NOMO-1 treated with dmso at 0.1 percent for 144 hours (cell line): ENCODE results near the gene MTMR8.
"Not testable (repeated sequence)": the region's sequence is repeated elsewhere in the genome, so short reads cannot be mapped to it uniquely, and the experiment has no call there.

Experiments
- DNase-seq: peaks from one replicate; lab custom pipeline; 2025; ENCODE audit not compliant: unreplicated experiment; lab: John Stamatoyannopoulos, UW

The MTMR8 gene

DNA sequence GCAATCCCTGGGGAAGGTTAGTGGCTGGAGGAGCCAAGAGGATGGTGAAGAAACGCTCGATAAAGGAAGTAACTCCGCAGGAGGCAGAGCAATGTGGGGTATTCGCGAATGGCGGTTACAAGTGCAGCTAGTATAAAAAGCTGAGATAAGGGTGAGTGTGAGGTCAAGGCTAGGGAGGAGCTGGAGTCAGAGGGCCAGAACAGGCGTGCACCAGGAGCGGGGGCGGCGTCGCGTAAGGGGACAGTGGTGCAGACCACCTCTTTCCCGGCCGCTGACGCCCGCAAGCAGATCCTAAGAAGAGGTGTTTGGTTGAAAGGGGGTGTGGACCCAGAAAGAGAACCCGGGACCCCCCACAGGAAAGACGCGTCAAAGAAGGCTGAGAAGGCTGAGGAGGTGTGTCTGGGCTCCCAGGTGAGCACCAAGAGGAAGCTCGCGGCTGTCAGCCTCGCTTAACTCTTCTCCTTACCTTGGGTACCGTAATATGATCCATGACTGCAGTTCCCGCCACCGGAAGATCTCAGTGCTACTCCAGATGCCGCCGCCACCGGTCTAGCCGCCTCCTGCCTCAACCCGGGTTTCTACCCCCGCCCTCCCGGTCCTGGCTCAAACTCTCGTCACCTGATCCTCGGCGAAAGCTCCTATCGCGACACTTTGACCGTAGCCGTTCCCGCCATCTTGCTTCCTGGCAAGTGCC is at the start of gene MTMR8:
MTMR8 (minus strand) TSS at position 579 of the 694 bp plus-strand sequence; CDS start at position 490, 89 bp downstream.
- DNase-seq: peak; percentile 49

DNA sequence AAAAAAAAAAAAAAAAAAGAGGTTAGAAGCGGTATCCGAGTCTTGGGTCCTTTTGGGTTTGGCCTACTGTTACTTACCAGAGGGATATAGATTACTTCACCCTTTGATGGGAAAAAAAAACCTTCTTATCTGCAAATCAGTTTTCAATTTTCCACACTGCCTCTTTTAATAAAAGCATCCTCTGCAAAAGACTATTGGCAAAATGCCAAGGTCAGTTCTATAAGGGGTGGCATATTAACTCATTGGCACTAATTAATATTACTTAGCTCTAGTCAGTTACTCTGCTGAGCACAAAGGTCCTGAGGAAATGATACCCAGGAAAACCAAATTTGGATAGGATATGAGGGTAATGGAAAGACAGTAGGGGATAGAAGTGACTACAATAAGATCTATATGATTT is 44.3 kb upstream of the MTMR8 start:
- DNase-seq: no peak

DNA sequence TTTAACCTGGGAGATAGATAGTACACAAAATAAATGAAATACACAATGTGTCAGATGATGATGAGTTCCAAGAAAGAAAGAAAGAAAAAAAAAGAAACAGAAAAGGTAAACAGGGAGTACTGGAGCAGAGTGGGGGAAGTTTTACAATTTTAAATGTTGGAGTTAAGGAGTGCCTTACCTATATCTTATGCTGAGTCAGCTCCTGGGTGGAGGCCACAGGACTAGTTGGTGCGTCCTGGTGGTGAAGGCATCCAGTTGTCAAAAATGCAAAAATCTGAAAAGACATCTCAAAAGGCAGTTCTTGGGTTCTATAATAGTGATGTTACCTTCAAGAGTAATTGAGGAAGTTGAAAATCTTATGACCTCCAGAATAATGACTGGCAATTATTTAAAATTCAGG is 42.4 kb upstream of the MTMR8 start:
- no peak for DNase-seq

DNA sequence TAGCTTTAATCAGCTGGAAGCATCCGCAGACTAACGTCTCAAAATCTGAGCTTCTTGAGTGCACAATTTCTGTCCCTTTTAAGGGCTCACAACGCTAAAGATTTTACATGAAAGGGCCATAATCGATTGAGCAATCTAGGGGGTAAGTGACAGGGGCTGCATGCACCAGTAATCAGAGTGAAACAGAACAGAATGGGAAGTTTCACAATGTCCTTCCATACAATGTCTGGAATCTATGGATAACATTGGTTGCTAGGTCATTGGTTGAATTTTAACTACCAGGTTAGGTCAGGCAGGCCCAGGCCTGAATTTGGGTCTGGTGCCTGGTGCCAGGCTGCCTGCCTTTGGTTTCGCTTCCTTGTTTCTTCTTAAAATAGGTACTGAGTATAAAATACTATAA is 42.0 kb upstream of the MTMR8 start:
- peak; percentile 58 for DNase-seq

DNA sequence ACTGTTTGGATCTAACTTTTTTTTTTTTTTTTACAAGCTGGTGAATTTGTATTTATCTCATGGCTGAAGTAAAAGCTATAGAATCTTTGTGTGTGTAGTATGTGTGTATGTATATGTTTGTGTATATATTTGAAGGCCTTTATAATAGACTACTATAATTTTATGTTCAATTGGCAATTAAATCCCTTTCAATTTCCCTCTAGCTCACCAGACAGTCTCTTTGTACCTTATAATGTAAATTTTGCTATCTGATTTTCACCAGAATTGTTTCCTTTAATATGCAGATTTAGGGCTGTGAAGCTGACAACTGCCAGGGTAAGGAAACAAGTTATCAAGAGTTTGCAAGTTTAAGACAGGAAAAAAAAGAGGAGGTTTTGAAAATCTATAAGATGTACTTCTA is 33.1 kb upstream of the MTMR8 start:
- DNase-seq: no peak

DNA sequence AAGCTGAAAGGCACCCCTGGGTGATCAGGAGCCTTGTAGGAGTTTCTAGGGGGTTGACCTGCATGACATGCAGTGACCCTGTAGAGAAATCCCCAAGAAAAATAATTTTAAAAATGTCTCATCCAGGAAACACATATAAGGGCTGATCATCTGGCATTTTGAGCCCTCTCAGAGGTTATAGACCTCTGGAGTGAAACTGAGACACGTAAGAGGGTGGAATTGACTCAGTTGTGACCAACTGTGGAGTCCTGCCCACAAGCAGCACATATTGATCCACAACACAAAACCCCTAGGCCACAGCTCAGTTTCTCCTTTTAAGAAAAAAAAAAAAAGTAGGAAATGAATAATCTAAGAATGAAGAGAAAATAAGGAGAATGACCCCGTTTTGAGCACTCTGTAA is 32.5 kb upstream of the MTMR8 start:
- DNase-seq: no peak

DNA sequence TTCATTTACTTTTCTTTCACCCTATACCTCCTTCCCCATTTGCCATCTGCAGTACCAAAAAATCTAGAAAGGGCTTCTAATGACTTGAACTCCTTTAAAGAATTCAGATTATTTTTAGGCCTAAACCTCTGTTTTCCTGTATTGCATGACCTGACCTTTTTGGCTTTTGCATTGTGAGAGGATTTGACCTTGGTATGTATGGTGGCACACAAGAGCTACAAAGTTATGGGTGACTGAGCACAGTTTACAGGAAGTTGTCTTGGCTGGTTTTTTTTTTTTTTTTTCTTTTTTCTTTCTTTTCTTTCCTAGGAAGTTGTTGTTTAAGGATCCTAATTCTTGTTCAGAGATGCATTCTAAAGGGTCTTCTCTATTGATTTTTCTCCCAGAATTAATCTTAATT is 32.0 kb upstream of the MTMR8 start:
- no peak for DNase-seq

DNA sequence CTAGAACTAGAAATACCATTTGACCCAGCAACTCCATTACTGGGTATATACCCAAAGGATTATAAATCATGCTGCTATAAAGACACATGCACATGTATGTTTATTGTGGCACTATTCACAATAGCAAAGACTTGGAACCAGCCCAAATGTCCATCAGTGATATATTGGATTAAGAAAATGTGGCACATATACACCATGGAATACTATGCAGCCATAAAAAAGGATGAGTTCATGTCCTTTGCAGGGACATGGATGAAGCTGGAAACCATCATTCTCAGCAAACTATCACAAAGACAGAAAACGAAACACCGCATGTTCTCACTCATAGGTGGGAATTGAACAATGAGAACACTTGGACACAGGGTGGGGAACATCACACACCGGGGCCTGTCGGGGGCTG is 14.5 kb upstream of the MTMR8 start:
- DNase-seq: not testable (repeated sequence)

DNA sequence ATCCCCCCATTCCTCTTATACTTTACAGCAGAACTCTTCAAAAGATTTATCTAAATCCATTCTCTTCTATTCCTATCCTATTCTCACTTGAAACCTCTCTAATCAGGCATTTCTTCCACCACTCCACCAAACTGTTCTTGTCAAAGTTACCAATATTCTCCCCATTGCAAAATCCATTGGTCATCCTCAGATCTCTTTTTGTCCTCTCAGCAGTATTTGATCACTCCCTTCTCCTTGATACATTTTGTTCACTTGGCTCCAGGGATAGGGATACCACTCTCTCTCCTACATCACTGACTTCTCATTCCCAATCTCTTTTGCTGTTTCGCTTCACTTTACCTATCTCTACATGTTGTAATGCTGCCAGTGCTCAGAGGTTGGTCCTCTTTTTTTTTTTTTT is 2.8 kb upstream of the MTMR8 start:
- DNase-seq: no peak

DNA sequence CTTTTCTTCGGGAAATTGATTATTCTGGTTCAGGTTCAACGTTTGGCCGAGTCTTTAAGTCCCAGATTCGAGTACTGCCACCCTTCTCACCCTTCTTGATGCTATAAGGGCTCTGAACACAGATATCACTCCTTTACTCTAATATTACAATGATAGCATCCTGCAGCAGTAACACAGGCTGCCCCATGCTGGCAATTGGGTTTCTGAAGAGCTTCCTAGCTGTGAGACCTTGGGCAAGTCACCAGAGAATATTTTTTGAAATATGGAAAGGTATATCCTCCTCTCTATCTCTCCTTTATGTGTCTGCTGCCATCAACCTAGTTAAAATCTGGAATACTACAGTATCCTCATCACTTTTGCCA is 297 bp upstream of the MTMR8 start:
- DNase-seq: no peak

DNA sequence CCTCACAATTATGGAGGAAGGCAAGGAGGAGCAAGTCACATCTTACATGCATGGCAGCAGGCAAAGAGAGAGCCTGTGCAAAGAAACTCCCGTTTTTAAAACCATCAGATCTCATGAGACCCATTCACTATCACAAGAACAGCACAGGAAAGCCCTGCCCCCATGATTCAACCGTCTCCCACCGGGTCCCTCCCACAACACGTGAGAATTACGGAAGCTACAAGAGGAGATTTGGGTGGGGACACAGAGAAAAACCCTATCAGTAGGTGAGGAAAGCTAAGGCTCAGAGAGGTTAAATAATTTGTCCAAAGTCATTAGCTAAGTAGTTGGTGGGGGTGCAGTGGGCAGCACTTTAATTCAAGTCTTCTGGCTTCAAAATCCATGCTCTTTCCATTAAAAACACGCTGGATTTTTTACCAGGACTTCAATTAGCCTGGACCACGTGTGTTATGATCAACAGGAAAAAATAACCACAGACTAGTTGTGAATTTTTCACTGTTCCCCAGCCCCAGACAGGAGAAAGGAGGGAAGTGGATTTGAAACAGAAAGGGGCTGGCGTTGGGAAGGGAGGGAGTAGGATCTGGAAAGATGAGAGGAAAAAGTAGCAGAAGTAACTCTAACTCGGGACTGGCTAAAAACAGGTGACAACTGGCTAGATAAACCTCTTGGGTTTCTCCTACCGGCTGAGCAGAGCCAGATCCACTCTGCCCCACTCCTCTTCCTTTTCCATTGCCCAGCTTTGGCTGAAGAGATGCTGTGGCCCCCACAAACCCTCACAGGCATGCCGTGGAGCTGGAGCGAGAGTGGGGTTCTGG is 986 bp downstream of the MTMR8 start:
- no peak for DNase-seq

DNA sequence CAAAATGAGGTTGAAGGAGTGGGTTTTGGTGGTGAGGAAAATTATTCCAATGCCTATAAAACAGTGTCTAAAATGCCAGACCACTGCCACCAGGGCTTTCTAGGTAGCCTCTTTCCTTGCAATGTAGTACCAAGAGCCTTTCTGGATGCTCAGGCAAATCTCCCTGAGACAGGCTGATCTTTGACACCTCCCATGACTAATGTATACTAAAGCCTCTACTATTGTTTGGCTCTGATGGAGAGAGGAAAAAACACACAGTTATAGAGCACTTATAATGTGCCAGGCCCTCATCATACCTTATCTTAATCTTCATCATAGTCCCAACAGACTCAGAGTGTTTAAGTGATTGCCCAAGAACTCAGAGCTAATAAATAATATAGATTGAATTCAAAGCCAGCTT is 5.8 kb downstream of the MTMR8 start:
- no peak for DNase-seq

DNA sequence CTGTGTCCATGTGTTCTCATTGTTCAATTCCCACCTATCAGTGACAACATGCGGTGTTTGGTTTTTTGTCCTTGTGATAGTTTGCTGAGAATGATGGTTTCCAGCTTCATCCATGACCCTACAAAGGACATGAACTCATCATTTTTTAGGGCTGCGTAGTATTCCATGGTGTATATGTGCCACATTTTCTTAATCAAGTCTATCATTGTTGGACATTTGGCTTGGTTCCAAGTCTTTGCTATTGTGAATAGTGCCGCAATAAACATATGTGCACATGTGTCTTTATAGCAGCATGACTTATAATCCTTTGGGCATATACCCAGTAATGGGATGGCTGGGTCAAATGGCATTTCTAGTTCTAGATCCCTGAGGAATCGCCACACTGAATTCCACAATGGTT is 14.5 kb downstream of the MTMR8 start:
- not testable (repeated sequence) for DNase-seq

DNA sequence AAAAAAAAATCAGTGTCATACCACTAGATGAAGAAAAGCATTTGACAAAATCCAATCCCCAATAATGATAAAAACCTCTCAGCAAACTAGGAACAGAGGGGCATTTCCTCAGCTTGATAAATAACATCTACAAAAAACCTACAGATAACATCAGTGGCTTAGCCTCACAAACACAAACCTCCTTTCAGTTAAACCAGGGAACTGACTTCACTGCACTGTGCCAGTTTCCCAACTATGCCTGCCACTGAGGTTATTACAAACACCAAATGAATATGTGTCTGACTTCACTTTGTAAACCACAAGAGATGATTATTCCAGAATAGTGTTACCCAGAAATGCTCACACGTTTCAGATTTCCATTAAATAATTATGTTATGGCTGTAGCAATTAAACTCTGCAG is 15.3 kb downstream of the MTMR8 start:
- no peak for DNase-seq

DNA sequence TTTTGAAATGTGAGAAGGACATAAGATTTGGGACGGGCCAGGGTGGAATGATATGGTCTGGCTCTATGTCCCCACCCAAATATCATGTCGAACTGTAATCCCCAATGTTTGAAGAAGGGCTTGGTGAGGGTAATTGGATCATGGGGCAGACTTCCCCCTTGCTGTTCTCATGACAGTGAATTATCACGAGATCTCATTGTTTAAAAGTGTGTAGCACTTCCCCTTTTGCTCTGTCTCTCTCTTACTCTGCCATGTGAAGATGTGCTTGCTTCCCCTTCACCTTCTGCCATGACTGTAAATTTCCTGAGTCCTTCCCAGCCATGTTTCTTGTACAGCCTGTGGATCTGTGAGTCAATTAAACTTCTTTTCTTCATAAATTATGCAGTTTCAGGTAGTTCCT is 17.5 kb downstream of the MTMR8 start:
- DNase-seq: no peak

DNA sequence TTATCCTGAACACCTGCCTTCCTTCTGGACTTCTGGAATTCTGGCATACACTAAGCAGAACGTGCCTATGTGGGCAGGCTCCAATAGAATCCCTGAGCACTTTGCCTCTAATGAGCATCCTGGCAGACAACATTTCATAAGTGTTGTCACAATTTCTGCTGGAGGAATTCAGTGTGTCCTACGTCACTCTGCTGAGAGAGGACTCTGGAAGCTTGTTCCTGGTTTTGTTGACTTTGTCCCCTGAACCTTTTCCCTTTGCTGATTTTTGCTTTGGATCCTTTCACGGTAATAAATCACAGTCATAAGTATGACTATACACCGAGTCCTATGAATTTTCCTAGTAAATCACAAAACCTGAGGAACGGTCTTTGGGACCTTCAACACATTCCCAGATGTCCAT is 43.2 kb downstream of the MTMR8 start:
- no peak for DNase-seq

DNA sequence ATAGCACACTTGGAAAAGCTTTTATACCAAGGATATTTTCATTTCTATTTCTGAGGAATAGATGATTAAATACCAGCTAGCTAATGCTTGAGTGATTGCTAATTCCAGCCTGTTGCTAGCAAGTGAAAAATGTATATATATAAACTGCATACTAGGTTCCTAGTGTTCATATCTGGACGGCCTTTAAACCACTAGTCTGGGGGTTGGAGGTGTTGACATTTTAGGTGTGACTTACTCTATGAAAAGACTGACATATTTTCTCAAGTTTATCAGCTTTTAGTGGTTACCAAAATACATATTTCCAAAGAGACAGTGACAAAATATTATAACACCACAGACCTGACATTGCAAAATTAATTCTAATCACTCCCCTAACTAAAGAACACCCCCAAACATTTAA is 44.7 kb downstream of the MTMR8 start:
- DNase-seq: no peak

DNA sequence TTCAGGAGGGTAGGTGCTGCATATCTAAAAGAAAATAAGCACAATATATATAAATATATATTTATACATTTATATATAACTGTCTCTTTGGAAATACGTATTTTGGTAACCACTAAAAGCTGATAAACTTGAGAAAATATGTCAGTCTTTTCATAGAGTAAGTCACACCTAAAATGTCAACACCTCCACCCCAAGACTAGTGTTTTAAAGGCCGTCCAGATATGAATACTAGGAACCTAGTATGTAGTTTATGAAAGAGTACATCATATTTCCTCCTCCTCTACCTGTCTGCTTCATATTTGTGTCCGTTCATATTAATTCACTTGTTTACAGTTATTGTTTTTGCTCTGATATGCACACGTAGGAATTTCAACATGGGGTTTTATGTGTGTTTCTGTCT is 45.2 kb downstream of the MTMR8 start:
- no peak for DNase-seq

DNA sequence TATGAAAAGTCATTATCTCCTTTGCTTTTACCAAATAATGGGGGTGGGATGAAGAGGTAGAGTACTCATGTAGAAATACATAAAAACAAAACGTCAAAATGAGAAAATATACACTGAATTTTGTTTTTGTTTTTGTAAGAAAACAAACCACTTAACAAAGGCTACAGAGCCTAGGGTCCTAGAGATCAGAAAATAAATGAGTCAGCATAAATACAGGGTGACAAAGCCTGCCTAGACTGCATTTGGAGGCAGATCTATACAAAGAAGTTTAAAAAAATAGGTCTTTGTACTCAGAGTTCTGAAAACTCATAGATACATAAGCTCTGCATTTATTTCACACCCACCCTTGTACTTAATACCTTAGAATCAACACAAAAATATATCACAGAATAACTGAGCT is 52.4 kb downstream of the MTMR8 start:
- DNase-seq: no peak

DNA sequence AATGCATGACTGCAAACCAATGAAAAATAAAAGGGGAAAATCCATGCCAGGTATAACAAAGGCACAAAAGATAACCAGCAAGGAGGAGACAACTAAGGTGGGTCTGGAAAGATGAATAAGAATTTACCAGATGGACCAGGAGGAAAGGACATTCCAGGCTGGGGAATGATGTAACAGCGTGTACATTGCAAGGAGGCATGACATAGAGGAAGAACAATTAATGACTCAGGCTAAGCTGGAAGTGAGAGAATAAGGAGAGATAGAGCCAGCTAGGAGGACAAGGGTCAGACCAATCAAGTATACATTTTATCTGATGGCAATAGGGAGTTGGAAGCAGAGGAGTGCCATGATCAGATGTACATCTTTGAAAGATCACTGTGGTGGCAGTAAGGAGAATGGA is 57.0 kb downstream of the MTMR8 start:
- no peak for DNase-seq

DNA sequence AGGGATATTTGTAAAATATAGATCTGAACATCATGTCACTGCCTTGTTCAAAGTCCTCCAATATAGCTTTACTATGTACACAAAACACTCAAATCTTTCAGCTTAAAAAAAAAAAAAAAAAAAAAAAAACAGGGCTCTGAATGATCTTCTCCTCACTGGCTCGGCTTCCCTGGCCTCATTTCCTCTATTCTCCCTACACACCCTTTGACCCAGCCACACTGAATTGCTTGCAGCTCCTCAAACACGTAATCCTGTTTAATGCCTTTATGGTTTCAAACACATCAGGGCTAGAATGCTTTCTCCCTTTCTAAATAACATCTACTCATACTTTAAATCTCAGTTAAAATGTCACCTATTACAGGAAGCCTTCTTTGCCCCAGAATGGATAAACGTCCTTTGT is 60.8 kb downstream of the MTMR8 start:
- DNase-seq: no peak

DNA sequence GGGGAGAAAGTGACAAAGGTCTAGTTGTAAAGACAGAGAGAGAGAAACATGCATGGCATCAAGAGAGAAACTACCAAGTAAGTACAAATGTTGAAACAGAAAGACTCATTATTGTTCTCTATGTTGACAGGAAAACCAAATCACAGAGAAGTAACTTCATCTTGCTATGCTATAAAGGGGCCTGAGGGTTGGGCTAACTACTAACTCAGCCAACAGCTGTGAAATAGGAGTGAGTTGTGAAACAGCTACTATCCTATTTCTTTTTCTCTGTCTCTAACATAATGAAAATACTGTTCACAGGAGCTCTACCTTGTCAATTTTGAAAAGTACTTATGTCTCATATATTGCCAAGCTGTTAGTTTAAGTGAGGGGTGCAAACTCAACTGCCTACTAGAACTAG is 65.0 kb downstream of the MTMR8 start:
- DNase-seq: no peak

DNA sequence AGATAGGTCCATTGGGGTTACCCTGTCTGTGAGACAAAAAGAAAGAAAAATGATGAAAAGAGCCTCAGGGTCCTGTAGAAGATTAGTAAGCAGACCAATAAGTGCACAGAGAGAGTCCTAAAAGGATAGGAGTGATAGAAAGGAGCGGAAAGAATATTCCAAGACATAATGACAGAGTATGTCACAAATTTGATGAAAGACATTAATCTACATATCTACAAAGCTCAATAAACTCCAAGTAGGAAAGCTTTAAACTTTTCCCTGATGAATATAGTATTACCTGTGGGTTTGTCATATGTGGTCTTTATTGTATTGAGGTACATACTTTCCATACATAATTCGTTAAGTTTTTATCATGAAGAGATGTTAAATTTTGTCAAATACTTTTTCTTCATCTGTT is 73.7 kb downstream of the MTMR8 start:
- DNase-seq: no peak
